Peyer's patch (tissue), 4 donors: Measurements from ENCODE around the gene TTLL10. TPM values are rescaled to one million over a fixed set of nuclear protein-coding genes. Genes with fewer than 3 reads are reported as not detected.

ENCODE experiments used
- DNase-seq, 3 donors: peaks; one replicate each; pipeline ENCODE4 v3.0.0-alpha.2; 2017 to 2019
- H3K27ac ChIP-seq, 4 donors: fragments of 200-600 bp; sonication (generic); one replicate each; pipeline ENCODE4 v1.5.1; 2016 to 2019
- H3K27me3 ChIP-seq, 2 donors: fragments of 200-600 bp; sonication (generic); one replicate each; pipeline ENCODE4 v1.5.1; 2019
- H3K36me3 ChIP-seq, 3 donors: fragments of 200-600 bp; sonication (generic); one replicate each; pipeline ENCODE4 v1.5.1; 2016 to 2019
- H3K4me1 ChIP-seq, 4 donors: fragments of 200-600 bp; sonication (generic); one replicate each; pipeline ENCODE4 v1.5.1; 2016 to 2019
- H3K4me3 ChIP-seq, 4 donors: fragments of 200-600 bp; sonication (generic); 1 replicate in 3 of 4; 2 replicates in 1 of 4; pipeline ENCODE4 v1.5.1; 2016 to 2019; ENCODE audit warnings: mild to moderate bottlenecking in 1 of 4
- H3K9me3 ChIP-seq, 4 donors: fragments of 200-600 bp; sonication (generic); one replicate each; pipeline ENCODE4 v1.5.1; 2016 to 2019; ENCODE audit warnings: mild to moderate bottlenecking in 1 of 4
- CTCF ChIP-seq, 6 experiments: fragments of 450-650 bp in 4 of 6; fragments of 200-600 bp in 2 of 6; sonication (generic) in 1 of 6; IDR thresholded peaks; one replicate each; pipeline ENCODE4 v1.5.1; 2017 to 2019; ENCODE audit warnings: antibody characterized with exemption in 6 of 6, mild to moderate bottlenecking in 3 of 6, moderate library complexity in 1 of 6
- POLR2A ChIP-seq, 2 donors: fragments of 450-650 bp; IDR thresholded peaks; one replicate each; pipeline ENCODE4 v1.5.1; 2017; ENCODE audit warnings: antibody characterized with exemption in 2 of 2, mild to moderate bottlenecking in 2 of 2, moderate library complexity in 2 of 2
- total RNA-seq, 4 donors: library from RNA; depleted of rRNA; stranded (reverse); fragments of >200 nt; gene quantifications; one replicate each; pipeline ENCODE4 v1.1.0, GENCODE V29; 2016

The TTLL10 gene, protein sequence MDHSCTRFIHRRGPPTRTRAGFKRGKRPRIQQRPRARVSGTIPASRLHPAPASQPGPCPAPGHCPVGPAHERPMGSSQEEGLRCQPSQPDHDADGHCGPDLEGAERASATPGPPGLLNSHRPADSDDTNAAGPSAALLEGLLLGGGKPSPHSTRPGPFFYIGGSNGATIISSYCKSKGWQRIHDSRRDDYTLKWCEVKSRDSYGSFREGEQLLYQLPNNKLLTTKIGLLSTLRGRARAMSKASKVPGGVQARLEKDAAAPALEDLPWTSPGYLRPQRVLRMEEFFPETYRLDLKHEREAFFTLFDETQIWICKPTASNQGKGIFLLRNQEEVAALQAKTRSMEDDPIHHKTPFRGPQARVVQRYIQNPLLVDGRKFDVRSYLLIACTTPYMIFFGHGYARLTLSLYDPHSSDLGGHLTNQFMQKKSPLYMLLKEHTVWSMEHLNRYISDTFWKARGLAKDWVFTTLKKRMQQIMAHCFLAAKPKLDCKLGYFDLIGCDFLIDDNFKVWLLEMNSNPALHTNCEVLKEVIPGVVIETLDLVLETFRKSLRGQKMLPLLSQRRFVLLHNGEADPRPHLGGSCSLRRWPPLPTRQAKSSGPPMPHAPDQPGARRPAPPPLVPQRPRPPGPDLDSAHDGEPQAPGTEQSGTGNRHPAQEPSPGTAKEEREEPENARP
- total RNA-seq = 1 to 10 TPM in 3 of 4 donors, not detected in 1; 1.6 to 3.6 (median 1.8) TPM

- Histone ChIP-seq H3K27me3 (no peaks in the 10 kb centered on the region), H3K4me1 (peaks cover 0 to 33% (median 2%) of the 10 kb centered on the region in 4 donors), H3K27ac (no peak within 1 kb of the TSS), H3K4me3 (peak within 1 kb of the TSS in 1 of 4 donors; percentile 9), H3K36me3 (no peaks in the 10 kb centered on the region), H3K9me3 (no peaks in the 10 kb centered on the region)
- peak; percentile 54 to 78 (median 58) for DNase-seq
- TF ChIP-seq CTCF (IDR thresholded peaks at IDR 0.05) (no peak), POLR2A (IDR thresholded peaks at IDR 0.05) (no peak)
Observed at GRCh38 chr1:1173793-1174415, at the start of gene TTLL10. TSS of gene TTLL10 (plus strand) at chr1:1173880. CDS start at chr1:1179216, 5,336 bp downstream.

- TF ChIP-seq POLR2A (IDR thresholded peaks at IDR 0.05) = no peak
- no peak for TF ChIP-seq CTCF (IDR thresholded peaks at IDR 0.05)
- H3K27me3 ChIP-seq = no peaks in the 10 kb centered on the region
- H3K4me1 ChIP-seq = peaks cover 0 to 62% (median 10%) of the 10 kb centered on the region in 4 donors
- H3K36me3 ChIP-seq = no peaks in the 10 kb centered on the region
- peak in 1 of 3 donors; percentile 85 for DNase-seq
- H3K9me3 ChIP-seq = no peaks in the 10 kb centered on the region
- peak overlapping the region in 3 of 4 donors; percentile 72 to 94 (median 82) for H3K27ac ChIP-seq
- peak overlapping the region in 1 of 4 donors; percentile 38 for H3K4me3 ChIP-seq
Observed at GRCh38 chr1:1124508-1124785, 49.2 kb upstream of the TTLL10 start.

DNA sequence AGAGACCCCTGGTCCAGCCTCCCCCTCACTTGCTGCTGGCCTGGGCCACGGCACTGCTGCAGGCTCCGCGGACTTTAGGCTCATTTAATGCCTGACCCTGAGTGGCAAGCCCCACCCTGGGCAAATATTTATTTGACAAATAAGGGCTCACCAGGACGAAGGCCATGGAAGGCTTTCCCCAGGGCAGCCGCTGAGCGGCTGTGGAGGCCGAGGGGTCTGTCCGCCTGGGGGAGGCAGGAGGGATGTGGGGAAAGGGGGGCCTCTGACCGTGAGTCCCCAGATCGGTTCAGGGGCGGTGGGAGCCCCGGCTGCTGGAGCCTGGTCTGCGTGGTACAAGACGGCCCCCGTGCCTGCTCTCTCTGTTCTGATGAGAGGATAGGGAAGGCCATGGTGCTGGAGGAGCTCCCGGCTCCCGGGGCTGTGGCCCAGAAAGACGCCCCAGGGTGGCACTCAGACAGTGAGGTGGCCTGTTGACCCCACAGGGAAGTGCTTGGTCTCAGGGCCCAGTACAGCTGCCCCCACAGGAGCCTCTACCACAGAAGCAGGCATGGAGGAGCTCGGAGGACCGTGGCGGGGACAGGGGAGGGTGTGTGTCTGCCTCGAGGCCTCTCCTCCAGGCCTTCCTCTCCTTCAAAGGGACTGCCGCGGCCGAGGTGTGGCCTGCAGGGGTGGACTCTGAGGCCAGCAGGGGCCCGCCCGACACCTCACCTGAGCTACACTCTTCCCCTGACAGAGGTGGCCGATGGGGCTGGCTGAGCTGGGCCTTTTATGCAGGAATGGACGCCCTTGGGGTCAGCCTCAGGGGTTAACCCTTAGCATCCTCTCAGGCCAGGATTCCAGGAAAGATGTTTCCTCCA, 48.7 kb upstream of the TTLL10 start:
- peak in 2 of 3 donors; percentile 89 to 94 for DNase-seq
- no peaks in the 10 kb centered on the region for H3K27me3 ChIP-seq
- peaks cover 0 to 62% (median 10%) of the 10 kb centered on the region in 4 donors for H3K4me1 ChIP-seq
- no peaks in the 10 kb centered on the region for H3K36me3 ChIP-seq
- peak overlapping the region in 3 of 4 donors; percentile 72 to 94 (median 82) for H3K27ac ChIP-seq
- peak in 2 of 6 experiments; percentile 2 to 12 for TF ChIP-seq CTCF (IDR thresholded peaks at IDR 0.05)
- TF ChIP-seq POLR2A (IDR thresholded peaks at IDR 0.05) = peak; percentile 44 to 54
- H3K4me3 ChIP-seq = peak overlapping the region in 1 of 4 donors; percentile 38
- no peaks in the 10 kb centered on the region for H3K9me3 ChIP-seq

DNA sequence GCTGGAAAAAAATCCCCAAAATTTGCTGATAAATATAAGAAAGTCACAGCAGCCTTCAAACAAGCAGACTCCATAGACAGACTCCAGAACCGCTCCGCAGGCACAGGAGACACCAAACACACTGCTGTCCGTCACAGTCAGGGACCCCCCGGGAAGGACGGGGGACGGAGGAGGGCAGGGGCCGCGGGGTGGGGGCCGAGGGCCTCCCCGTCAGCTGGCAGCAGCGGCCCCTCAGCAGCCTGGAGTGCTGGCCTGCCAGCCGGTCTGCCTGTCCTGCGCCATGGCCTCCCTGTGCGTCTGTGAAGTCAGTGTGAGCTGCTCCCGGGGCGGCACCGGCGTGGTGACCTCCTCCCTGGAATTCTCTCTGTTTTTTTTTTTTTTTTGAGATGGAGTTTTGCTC, 47.7 kb upstream of the TTLL10 start:
- H3K4me3 ChIP-seq = peak overlapping the region in 1 of 4 donors; percentile 1
- H3K4me1 ChIP-seq = peaks cover 0 to 67% (median 10%) of the 10 kb centered on the region in 4 donors
- H3K9me3 ChIP-seq = no peaks in the 10 kb centered on the region
- peak overlapping the region in 3 of 4 donors; percentile 72 to 94 (median 82) for H3K27ac ChIP-seq
- no peaks in the 10 kb centered on the region for H3K36me3 ChIP-seq
- DNase-seq = no peak
- TF ChIP-seq CTCF (IDR thresholded peaks at IDR 0.05) = no peak
- TF ChIP-seq POLR2A (IDR thresholded peaks at IDR 0.05) = no peak
- no peaks in the 10 kb centered on the region for H3K27me3 ChIP-seq
